Panc1 (cell line): ENCODE data around the gene SLC16A3. TPM values are rescaled to one million over a fixed set of nuclear protein-coding genes. Genes with fewer than 3 reads are reported as not detected.

Source experiments
- ATAC-seq: fragments of 200-7000 bp; cut with Tn5 transposase; 2 replicates; pipeline ENCODE4 v1.9.1; 2020; ENCODE audit warnings: mild to moderate bottlenecking, moderate library complexity
- BruUV-seq: library from RNA; stranded (reverse); fragments of 400-500 nt; replicated peaks from 2 replicates; lab custom pipeline; 2021; lab: Mats Ljungman, UMichigan
- CTCF ChIA-PET: fragments of 300-600 bp; sonication (Branson Sonifier 250); formaldehyde crosslinking; loops from one replicate; lab custom pipeline; 2022; ENCODE audit warnings: antibody characterized with exemption; lab: Charles Lee
- POLR2A ChIA-PET: fragments of 300-600 bp; sonication (Branson Sonifier 250); formaldehyde crosslinking; loops from one replicate; lab custom pipeline; 2022; ENCODE audit warnings: antibody characterized with exemption; lab: Charles Lee
- DNase-seq: peaks from one replicate; pipeline ENCODE4 v3.0.0-alpha.2; 2010; ENCODE audit warnings: low read depth, low spot score
- H3K27ac ChIP-seq: 2 replicates; pipeline ENCODE4 v1.5.1; 2011; ENCODE audit warnings: mild to moderate bottlenecking, low read length, inconsistent platforms
- H3K27me3 ChIP-seq: fragments of 200-500 bp; sonication (Bioruptor generic); 2 replicates; pipeline ENCODE4 v1.6.0; 2014; ENCODE audit warnings: low read length, inconsistent platforms; ENCODE audit not compliant: control insufficient read depth, insufficient read depth
- H3K36me3 ChIP-seq: fragments of 200-500 bp; sonication (Bioruptor generic); 2 replicates; pipeline ENCODE4 v1.5.1; 2014; ENCODE audit warnings: inconsistent platforms, mild to moderate bottlenecking, low read length, moderate library complexity; ENCODE audit not compliant: control insufficient read depth, insufficient read depth
- H3K4me1 ChIP-seq: 2 replicates; pipeline ENCODE4 v1.5.1; 2011; ENCODE audit warnings: inconsistent platforms, mild to moderate bottlenecking, low read length, moderate library complexity; ENCODE audit not compliant: control insufficient read depth, insufficient read depth
- H3K4me3 ChIP-seq, 2 experiments: 2 replicates each; pipeline ENCODE4 v1.5.1; 2011 to 2012; ENCODE audit warnings: low read depth in 2 of 2, low read length in 2 of 2, mild to moderate bottlenecking in 2 of 2, inconsistent platforms in 1 of 2, moderate library complexity in 1 of 2
- H3K9me3 ChIP-seq: fragments of 200-500 bp; sonication (Bioruptor generic); 2 replicates; pipeline ENCODE4 v1.5.1; 2014; ENCODE audit warnings: low read depth, mild to moderate bottlenecking, inconsistent platforms, low read length, moderate library complexity; ENCODE audit not compliant: control insufficient read depth, insufficient read depth
- CTCF ChIP-seq: fragments of 450-650 bp; IDR thresholded peaks from 2 replicates; pipeline ENCODE4 v1.5.1; 2017; ENCODE audit warnings: mild to moderate bottlenecking
- POLR2AphosphoS5 ChIP-seq: IDR thresholded peaks from 2 replicates; pipeline ENCODE4 v1.6.1; 2012; ENCODE audit warnings: mild to moderate bottlenecking, low read depth, low read length, moderate library complexity
- REST ChIP-seq, 2 experiments: IDR thresholded peaks; 2 replicates each; pipeline ENCODE4 v1.6.1; 2011 to 2012; ENCODE audit warnings: low read depth in 2 of 2, control low read depth in 1 of 2, low read length in 1 of 2, mild to moderate bottlenecking in 1 of 2, moderate library complexity in 1 of 2; ENCODE audit not compliant: insufficient read depth in 1 of 2
- SIN3A ChIP-seq: IDR thresholded peaks from 2 replicates; pipeline ENCODE4 v1.6.1; 2012; ENCODE audit warnings: low read depth, mild to moderate bottlenecking, low read length, moderate library complexity, borderline replicate concordance; ENCODE audit not compliant: insufficient read depth
- TCF7L2 ChIP-seq: IDR thresholded peaks from 2 replicates; pipeline ENCODE4 v1.6.1; 2011; ENCODE audit warnings: mild to moderate bottlenecking, low read depth, low read length, inconsistent platforms
- in situ Hi-C: cut with HindIII; loops from 2 replicates; pipeline ENCODE4 v1.10.0; 2016; ENCODE audit warnings: low sequenced_read_pairs, low pct_unique_long_range_greater_than_20kb
- intact Hi-C: fragments of 100-400 bp; cut with micrococcal nuclease; formaldehyde crosslinking; loops from one replicate; pipeline ENCODE4 v1.10.0; 2022; ENCODE audit not compliant: unreplicated experiment
- total RNA-seq: library from RNA; stranded (reverse); gene quantifications from one replicate; pipeline ENCODE4 v1.2.1, GENCODE V29; 2021; ENCODE audit not compliant: unreplicated experiment

The SLC16A3 gene
- total RNA-seq, 1 experiment from 2014 or later = 581 TPM

- in situ Hi-C loops (no loop called here), intact Hi-C loops (no loop called here)
- ATAC-seq (peak; percentile 90), DNase-seq (no peak)
- Histone ChIP-seq H3K27me3 (no peaks in the 10 kb centered on the region), H3K9me3 (no peaks in the 10 kb centered on the region), H3K4me3 (no peak overlapping the region), H3K36me3 (peaks cover 48% of the 10 kb centered on the region), H3K27ac (no peak overlapping the region), H3K4me1 (no peaks in the 10 kb centered on the region)
- ChIA-PET POLR2A (no interaction called here), CTCF (no interaction called here)
- BruUV-seq = no TSS peak
- no peak for TF ChIP-seq TCF7L2
- TF ChIP-seq REST (IDR thresholded peaks at IDR 0.05; ENCODE audit: insufficient read depth in 1 of 2, low read depth in 2 of 2, low read length in 1 of 2) = no peak
- no peak for TF ChIP-seq POLR2AphosphoS5
- no peak for TF ChIP-seq CTCF
- TF ChIP-seq SIN3A = no peak
Measured at GRCh38 chr17:82257473-82257872, 28.6 kb downstream of the SLC16A3 start.

- CTCF ChIA-PET = no interaction called here
- no peak for ATAC-seq
- no peaks in the 10 kb centered on the region for H3K27me3 ChIP-seq
- TF ChIP-seq POLR2AphosphoS5 (no peak), SIN3A (no peak), REST (IDR thresholded peaks at IDR 0.05; ENCODE audit: insufficient read depth in 1 of 2, low read depth in 2 of 2, low read length in 1 of 2) (no peak), CTCF (no peak), TCF7L2 (no peak)
- H3K4me1 ChIP-seq = no peaks in the 10 kb centered on the region
- H3K27ac ChIP-seq = peak overlapping the region; percentile 20; the same call in 1 of the 2 replicates
- intact Hi-C loops (no loop called here), in situ Hi-C loops (no loop called here)
- no peak for DNase-seq
- TSS peak; percentile 29 for BruUV-seq
- H3K4me3 ChIP-seq = no peak overlapping the region
- no peaks in the 10 kb centered on the region for H3K9me3 ChIP-seq
- H3K36me3 ChIP-seq = peaks cover 48% of the 10 kb centered on the region
- POLR2A ChIA-PET = no interaction called here
Measured at GRCh38 chr17:82258555-82258954, 29.7 kb downstream of the SLC16A3 start.
